Upper lobe of left lung (tissue), 6 donors: ENCODE measurements around the gene NXPE3. TPM values are rescaled to one million over a fixed set of nuclear protein-coding genes. Genes with fewer than 3 reads are reported as not detected.
"Not testable (repeated sequence)": the region's sequence is repeated elsewhere in the genome, so short reads cannot be mapped to it uniquely, and the experiment has no call there.

Experiments used
- ATAC-seq, 2 donors: fragments of 200-7000 bp; cut with Tn5 transposase; one replicate each; pipeline ENCODE4 v1.9.1; 2022; ENCODE audit warnings: mild to moderate bottlenecking in 2 of 2, moderate library complexity in 2 of 2; ENCODE audit not compliant: low FRiP score in 2 of 2
- DNase-seq, 2 donors: peaks; one replicate each; pipeline ENCODE4 v3.0.0-alpha.2; 2019 to 2020
- H3K27ac ChIP-seq, 4 donors: fragments of 200-600 bp; sonication (generic); one replicate each; pipeline ENCODE4 v1.5.1; 2016 to 2019
- H3K27me3 ChIP-seq, 4 donors: fragments of 200-600 bp; sonication (generic); one replicate each; pipeline ENCODE4 v1.5.1; 2017 to 2019
- H3K36me3 ChIP-seq, 4 donors: fragments of 200-600 bp; sonication (generic); one replicate each; pipeline ENCODE4 v1.5.1; 2016 to 2019
- H3K4me1 ChIP-seq, 4 donors: fragments of 200-600 bp; sonication (generic); one replicate each; pipeline ENCODE4 v1.5.1; 2018 to 2019
- H3K4me3 ChIP-seq, 4 donors: fragments of 200-600 bp; sonication (generic); one replicate each; pipeline ENCODE4 v1.5.1; 2017 to 2019; ENCODE audit warnings: mild to moderate bottlenecking in 2 of 4, moderate library complexity in 1 of 4
- H3K9me3 ChIP-seq, 4 donors: fragments of 200-600 bp; sonication (generic); one replicate each; pipeline ENCODE4 v1.5.1; 2018 to 2019
- CTCF ChIP-seq, 6 experiments: fragments of 450-650 bp in 4 of 6; fragments of 200-600 bp in 2 of 6; sonication (generic) in 2 of 6; IDR thresholded peaks; one replicate each; pipeline ENCODE4 v1.5.1; 2016 to 2019; ENCODE audit warnings: antibody characterized with exemption in 6 of 6
- EP300 ChIP-seq, 4 donors: sonication (generic); formaldehyde crosslinking; IDR thresholded peaks; one replicate each; pipeline ENCODE4 v1.5.1; 2017; ENCODE audit warnings: antibody characterized with exemption in 4 of 4, control low read depth in 2 of 4
- POLR2A ChIP-seq, 4 donors: fragments of 450-650 bp; IDR thresholded peaks; one replicate each; pipeline ENCODE4 v1.5.1; 2016 to 2017; ENCODE audit warnings: antibody characterized with exemption in 4 of 4, mild to moderate bottlenecking in 2 of 4
- POLR2AphosphoS5 ChIP-seq, 2 donors: sonication (generic); formaldehyde crosslinking; IDR thresholded peaks; one replicate each; pipeline ENCODE4 v1.5.1; 2017; ENCODE audit warnings: antibody characterized with exemption in 2 of 2
- WGBS, 2 donors: methylation state at CpG; one replicate each; pipeline ENCODE4 v1.1.5; 2017 to 2018; 5-methylcytosine and 5-hydroxymethylcytosine counted together
- total RNA-seq, 6 donors: library from RNA; depleted of rRNA in 4 of 6; stranded (reverse); fragments of >200 nt in 4 of 6; gene quantifications; one replicate each; pipeline versions ENCODE4 v1.1.0 to v1.2.1, GENCODE V29; 2016 to 2021
- donor health status: DM: no; HTN: no; CAD: no; lungs with moderate emphysema.
- donor health status: DM: no; HTN: yes; CAD: no; lungs with severe emphysema.

NXPE3 gene
- total RNA-seq, 6 donors from 2014 or later = 7.2 to 16.8 (median 15.5) TPM

GRCh38 chr3:101762041-101762646 is 16.9 kb upstream of the NXPE3 start:
- no peak overlapping the region for H3K27ac ChIP-seq
- ATAC-seq = no peak

DNA sequence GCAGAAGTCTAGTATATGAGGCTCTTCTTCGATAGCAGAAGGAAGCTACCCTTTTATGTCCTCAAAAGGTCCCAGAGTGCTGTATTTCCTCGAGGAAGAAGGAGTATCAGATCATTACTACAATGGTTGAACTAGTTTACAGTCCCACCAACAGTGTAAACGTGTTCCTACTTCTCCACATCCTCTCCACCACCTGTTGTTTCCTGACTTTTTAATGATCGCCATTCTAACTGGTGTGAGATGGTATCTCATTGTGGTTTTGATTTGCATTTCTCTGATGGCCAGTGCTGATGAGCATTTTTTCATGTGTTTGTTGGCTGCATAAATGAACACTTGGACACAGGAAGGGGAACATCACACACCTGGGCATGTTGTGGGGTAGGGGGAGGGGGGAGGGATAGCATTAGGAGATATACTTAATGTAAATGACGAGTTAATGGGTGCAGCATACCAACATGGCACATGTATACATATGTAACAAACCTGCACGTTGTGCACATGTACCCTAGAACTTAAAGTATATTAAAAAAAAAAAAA is 1.2 kb upstream of the NXPE3 start:
- H3K27me3 ChIP-seq, DNase-seq, H3K4me3 ChIP-seq, H3K9me3 ChIP-seq, H3K27ac ChIP-seq, H3K36me3 ChIP-seq, ATAC-seq: not testable (repeated sequence)
- peaks cover 9 to 25% (median 24%) of the 10 kb centered on the region in 4 donors for H3K4me1 ChIP-seq
- 85 to 87% methylated on average over 4 to 6 of the region's 6 CpGs for WGBS, 2 donors

More at GRCh38 chr3:101762041-101762646, 16.9 kb upstream of the NXPE3 start:
- Histone ChIP-seq H3K36me3 (peaks cover 5 to 39% (median 16%) of the 10 kb centered on the region in 4 donors), H3K4me1 (no peaks in the 10 kb centered on the region), H3K27me3 (no peaks in the 10 kb centered on the region), H3K4me3 (no peak overlapping the region), H3K9me3 (no peaks in the 10 kb centered on the region)
- no peak for DNase-seq
- WGBS, 2 donors = 70 to 72% methylated on average over 3 of the region's 3 CpGs
- no peak for TF ChIP-seq POLR2A (IDR thresholded peaks at IDR 0.05)
- TF ChIP-seq CTCF (IDR thresholded peaks at IDR 0.05) = no peak
- TF ChIP-seq POLR2AphosphoS5 (IDR thresholded peaks at IDR 0.05) = no peak
- TF ChIP-seq EP300 (IDR thresholded peaks at IDR 0.05) = no peak

- H3K9me3 ChIP-seq = no peaks in the 10 kb centered on the region
- 26 to 27% methylated on average over 19 to 21 of the region's 21 CpGs for WGBS, 2 donors
- H3K4me3 ChIP-seq = peak overlapping the region; percentile 79 to 85 (median 83)
- H3K27ac ChIP-seq = peak overlapping the region; percentile 81 to 92 (median 88)
- DNase-seq (no peak), ATAC-seq (peak in 1 of 2 donors; percentile 34)
- TF ChIP-seq POLR2A (IDR thresholded peaks at IDR 0.05) (no peak), EP300 (IDR thresholded peaks at IDR 0.05) (no peak), POLR2AphosphoS5 (IDR thresholded peaks at IDR 0.05) (no peak), CTCF (IDR thresholded peaks at IDR 0.05) (no peak)
- peaks cover 9 to 25% (median 24%) of the 10 kb centered on the region in 4 donors for H3K4me1 ChIP-seq
- H3K27me3 ChIP-seq = no peaks in the 10 kb centered on the region
- H3K36me3 ChIP-seq = peaks cover 0 to 13% (median 6%) of the 10 kb centered on the region in 4 donors
Observed at GRCh38 chr3:101778385-101779046, 495 bp upstream of the NXPE3 start.

DNA sequence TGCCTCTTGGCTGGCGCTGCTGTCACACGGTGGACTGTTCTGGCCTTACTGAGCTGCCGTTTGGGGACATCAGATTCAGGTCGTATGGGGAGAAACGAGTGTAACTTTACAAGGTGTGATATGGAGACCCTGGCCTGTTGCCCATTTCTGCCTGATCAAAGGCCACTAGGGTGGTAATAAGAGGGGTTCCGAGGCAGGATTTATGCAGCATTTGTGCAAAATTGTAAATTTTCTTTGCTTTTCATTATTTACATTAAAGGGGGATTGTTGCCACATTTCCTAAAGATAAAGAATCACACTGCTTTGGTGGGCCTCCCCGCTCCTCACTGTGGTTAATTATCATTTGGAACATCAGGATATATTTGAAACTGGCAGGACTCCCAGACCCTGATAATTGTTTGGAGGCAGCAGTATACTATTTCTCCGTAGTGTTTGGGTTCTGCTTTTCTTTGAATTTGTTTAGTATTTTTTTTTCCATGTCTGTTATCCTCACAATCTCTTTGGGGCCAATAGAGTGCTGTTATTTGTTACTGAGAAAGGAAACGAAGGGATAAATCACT is 891 bp downstream of the NXPE3 start:
- 25 to 26% methylated on average over 7 to 9 of the region's 9 CpGs for WGBS, 2 donors
- no peak for DNase-seq
- Histone ChIP-seq H3K36me3 (peaks cover 0 to 18% (median 9%) of the 10 kb centered on the region in 4 donors), H3K4me3 (peak overlapping the region; percentile 79 to 85 (median 83)), H3K9me3 (no peaks in the 10 kb centered on the region), H3K4me1 (peaks cover 18 to 36% (median 31%) of the 10 kb centered on the region in 4 donors), H3K27me3 (no peaks in the 10 kb centered on the region), H3K27ac (peak overlapping the region; percentile 81 to 92 (median 88))
- ATAC-seq = no peak
- TF ChIP-seq EP300 (IDR thresholded peaks at IDR 0.05) = no peak
- no peak for TF ChIP-seq CTCF (IDR thresholded peaks at IDR 0.05)
- TF ChIP-seq POLR2AphosphoS5 (IDR thresholded peaks at IDR 0.05) = no peak
- no peak for TF ChIP-seq POLR2A (IDR thresholded peaks at IDR 0.05)

GRCh38 chr3:101780661-101781060 is 1.6 kb downstream of the NXPE3 start:
- peak overlapping the region in 2 of 4 donors; percentile 85 to 92 for H3K27ac ChIP-seq
- peaks cover 23 to 42% (median 37%) of the 10 kb centered on the region in 4 donors for H3K4me1 ChIP-seq
- peak in 1 of 2 donors; percentile 38 for DNase-seq
- WGBS, 2 donors = 60 to 71% methylated on average over 2 of the region's 2 CpGs
- no peak for TF ChIP-seq POLR2AphosphoS5 (IDR thresholded peaks at IDR 0.05)
- no peak for TF ChIP-seq CTCF (IDR thresholded peaks at IDR 0.05)
- TF ChIP-seq POLR2A (IDR thresholded peaks at IDR 0.05) = no peak
- no peak for TF ChIP-seq EP300 (IDR thresholded peaks at IDR 0.05)
- H3K27me3 ChIP-seq = no peaks in the 10 kb centered on the region
- ATAC-seq = no peak
- peak overlapping the region in 1 of 4 donors; percentile 79 for H3K4me3 ChIP-seq
- H3K9me3 ChIP-seq = no peaks in the 10 kb centered on the region
- H3K36me3 ChIP-seq = peaks cover 0 to 23% (median 9%) of the 10 kb centered on the region in 4 donors
